H54 (cell line): ENCODE measurements around the gene DDX10.

ENCODE experiments used
- DNase-seq: peaks from one replicate; pipeline ENCODE4 v3.0.0; 2011; ENCODE audit warnings: low spot score, mixed read lengths; ENCODE audit not compliant: insufficient read length
- FAIRE-seq: peaks from 3 replicates; lab custom pipeline; 2011; peaks lifted over from hg19 to GRCh38; lab: Jason Lieb, UNC
- POLR2A ChIP-seq: IDR thresholded peaks from 2 replicates; pipeline ENCODE4 v1.6.1; 2011; ENCODE audit warnings: low read depth, mild to moderate bottlenecking, low read length

The DDX10 gene

DNA sequence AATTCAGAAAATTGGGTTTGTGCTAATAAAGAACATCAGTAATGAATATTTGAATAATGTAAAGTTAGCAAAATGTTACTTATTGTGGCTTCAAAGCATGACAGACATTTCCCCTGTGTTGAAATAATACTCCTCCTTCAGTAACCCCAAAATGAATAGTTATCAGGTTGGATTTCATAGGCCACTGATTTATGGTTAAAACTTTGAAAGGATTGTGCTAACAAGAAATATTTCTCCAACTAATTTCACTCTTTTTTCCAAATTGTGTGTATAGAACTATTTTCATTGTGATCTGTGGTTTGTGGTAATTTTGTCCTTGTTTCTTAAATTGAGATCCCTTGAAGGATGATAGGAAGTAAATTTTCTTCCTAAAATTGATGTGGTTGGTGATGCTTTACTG, 7.9 kb downstream of the DDX10 start:
- no peak for DNase-seq

DNA sequence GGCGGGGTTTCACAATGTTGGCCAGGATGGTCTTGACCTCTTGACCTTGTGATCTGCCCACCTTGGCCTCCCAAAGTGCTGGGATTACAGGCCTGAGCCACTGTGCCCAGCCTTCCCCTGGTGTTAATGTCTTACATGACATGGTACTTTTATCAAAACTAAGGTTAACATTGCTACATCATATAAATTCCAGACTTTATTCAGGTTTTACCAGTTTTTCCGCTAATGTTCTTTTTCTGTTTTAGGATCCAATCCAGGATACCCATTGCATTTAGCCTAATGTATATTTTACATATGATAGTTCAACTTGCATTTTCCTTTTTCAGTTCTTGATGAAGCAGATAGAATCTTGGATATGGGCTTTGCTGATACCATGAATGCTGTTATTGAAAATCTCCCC, 14.2 kb downstream of the DDX10 start:
- DNase-seq (no peak), FAIRE-seq (no peak)
- no peak for TF ChIP-seq POLR2A

More for the DNA sequence above, 7.9 kb downstream of the DDX10 start:
- no peak for FAIRE-seq
- TF ChIP-seq POLR2A, result no peak

DNA sequence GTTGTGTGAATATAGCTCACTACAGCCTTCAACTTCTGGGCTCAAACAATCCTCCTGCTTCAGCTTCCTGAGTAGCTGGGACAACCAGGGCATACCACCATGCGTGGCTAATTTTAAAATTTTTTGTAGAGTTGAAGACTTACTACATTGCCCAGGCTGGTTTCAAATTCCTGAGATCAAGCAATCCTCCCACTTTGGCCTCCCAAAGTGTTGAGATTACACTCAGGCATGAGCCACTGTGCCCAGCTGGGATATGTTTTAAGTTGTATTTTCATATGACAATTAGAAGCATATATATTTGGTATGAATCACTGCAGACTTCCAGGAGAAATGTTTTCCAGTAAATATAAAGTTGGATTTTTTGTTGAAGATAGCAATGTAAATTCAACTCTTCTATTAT, 15.4 kb downstream of the DDX10 start:
- FAIRE-seq, result no peak
- TF ChIP-seq POLR2A, result no peak
- DNase-seq, result no peak

DNA sequence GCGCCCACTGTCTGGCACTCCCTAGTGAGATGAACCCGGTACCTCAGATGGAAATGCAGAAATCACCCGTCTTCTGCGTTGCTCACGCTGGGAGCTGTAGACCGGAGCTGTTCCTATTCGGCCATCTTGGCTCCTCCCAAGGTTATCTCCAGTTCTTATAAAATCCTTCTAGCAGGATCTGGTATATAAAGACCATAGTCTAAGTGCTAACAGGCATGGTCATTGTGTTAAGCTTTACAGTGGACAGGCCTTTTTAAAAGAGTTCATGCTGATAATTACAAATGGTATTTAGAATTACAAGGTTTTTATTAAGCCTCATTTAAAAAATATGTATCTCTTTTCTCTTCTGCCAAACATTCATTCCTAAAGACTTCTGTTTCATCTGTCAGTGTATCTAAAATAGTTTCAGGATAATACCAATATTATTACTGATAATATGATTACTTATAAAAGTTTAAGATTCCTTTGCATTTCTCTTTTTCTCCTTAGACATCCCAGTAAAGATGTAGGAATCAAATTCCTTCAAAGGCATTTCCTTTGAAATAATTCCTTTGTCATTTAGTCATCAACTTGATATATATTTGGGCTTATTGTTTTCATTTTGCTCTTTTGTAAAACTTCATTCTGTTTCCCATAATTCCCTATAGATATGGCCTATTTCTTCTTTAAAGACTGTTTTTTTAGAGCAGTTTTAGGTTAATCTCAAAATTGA, 20.7 kb downstream of the DDX10 start:
- FAIRE-seq, result no peak
- DNase-seq, result no peak
- TF ChIP-seq POLR2A, result no peak

DNA sequence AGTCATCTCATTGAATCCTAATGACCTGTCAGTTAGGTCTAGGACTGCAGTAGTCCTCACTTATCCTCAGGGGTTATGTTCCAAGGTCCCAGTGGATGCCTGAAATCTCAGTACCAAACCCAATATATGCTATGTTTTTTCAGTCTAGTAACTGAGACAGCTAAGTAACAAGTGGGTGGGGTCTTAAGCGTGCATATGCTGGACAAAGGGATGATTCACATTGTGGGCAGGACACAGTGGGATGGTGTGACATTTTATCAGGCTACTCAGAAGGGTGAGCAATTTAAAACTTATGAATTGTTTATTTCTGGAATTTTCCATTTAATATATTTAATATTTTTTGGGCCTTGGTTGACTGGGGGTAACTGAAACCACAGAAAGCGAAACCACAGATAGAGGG, 29.0 kb downstream of the DDX10 start:
- no peak for TF ChIP-seq POLR2A
- no peak for DNase-seq
- peak; percentile 36 for FAIRE-seq

DNA sequence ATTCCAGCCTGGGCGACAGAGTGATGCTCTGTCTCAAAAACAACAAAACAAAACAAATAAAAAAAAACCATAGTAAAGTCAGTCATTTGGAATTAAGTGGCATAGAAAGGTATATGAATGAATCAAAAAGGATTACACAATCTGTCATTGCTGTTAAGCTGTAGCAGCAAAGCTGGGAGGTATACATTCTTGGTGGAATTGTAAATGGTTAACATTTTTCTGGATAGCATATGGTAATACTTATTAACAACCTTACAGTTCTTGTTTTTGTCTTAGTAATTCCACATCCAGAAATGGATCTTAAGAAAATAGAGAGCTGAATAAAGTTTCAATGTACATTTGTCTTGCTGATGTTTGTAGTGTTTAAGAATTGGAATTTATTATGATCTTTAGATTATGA, 30.0 kb downstream of the DDX10 start:
- no peak for TF ChIP-seq POLR2A
- FAIRE-seq (no peak), DNase-seq (no peak)

DNA sequence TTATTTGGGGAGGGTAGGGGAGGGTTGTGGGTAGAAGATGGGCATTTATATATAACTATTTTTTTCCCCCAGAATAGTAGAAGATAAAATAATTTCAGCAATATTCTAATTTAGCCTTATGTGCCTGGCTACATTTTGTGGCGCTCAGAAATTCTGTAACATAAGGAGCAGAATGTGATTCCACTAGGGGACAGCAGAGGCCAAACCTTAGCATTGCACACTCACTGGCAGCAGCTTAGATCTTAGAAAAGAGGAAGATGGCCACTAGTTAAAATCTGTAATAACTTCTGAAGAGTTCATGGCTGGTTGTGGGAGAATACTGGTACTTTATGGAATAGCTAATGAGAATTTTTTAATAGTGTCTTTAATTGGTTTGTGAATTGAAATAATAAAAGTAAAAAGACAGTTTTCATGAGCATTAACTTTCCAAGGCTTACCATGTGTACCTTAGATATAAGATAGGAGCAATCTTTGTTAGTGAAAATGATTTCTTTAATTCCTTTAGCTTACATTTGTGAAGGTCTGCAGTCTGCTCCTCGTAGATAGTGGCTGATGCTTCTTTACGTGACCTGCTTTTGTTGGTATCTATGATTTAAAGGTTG, 33.1 kb downstream of the DDX10 start:
- no peak for TF ChIP-seq POLR2A
- FAIRE-seq (peak; percentile 6), DNase-seq (peak; percentile 5)

DNA sequence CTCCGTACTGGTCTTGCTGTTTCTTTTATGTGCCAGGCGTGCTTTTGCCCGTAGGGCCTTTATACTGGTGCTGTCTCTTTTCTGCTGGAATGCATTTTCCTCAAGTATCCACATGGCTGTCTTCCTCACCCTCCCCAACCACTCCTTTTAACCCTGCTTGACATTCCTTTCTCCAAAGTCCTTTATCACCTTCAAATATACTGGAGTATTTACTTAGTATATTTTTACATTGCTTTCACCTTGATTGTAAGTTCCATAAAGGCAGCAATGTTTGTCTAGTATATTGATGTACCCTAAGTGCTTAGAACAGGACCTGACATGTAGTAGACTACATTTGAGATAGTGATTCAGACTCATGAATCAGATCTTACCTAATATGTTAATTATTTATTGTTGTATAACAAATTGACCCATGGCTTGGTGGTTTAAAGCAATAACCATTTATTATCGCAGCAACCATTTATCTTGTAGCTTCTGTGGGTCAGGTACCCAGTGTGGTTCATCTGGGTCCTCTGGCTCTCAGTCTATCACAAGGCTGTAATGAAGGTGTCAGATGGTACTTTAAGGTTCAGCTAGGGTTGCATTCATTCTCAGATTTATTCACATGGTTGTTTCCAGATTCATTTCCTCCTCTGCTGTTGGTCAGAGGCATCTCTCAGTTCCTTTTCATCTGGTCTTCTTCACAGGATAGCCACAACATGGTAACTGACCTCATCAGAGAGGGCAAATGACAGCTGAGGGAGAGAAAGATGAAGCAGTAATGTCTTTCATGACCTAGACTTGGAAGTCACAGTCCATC, 34.2 kb downstream of the DDX10 start:
- no peak for TF ChIP-seq POLR2A
- FAIRE-seq, result no peak
- DNase-seq, result no peak

DNA sequence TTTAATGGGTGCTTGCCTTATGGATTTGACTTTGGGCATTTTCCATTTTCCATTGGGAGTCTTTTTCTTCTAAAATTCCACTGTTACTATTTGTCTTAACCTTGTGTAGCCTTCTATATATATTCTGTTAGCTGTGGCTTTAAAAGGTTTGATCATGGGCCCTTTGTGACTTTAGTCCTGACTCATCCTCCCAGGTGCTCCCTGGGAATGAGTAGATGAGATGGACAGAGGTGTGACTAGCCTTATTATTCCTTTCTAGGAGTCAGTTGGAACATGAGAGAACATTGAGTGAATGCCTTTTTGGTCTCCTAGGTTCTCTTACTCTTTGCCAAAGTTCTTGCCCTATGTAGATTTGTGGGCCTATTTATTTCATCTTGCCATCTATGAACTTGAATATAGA, 39.0 kb downstream of the DDX10 start:
- FAIRE-seq, result no peak
- DNase-seq, result no peak
- TF ChIP-seq POLR2A, result no peak

DNA sequence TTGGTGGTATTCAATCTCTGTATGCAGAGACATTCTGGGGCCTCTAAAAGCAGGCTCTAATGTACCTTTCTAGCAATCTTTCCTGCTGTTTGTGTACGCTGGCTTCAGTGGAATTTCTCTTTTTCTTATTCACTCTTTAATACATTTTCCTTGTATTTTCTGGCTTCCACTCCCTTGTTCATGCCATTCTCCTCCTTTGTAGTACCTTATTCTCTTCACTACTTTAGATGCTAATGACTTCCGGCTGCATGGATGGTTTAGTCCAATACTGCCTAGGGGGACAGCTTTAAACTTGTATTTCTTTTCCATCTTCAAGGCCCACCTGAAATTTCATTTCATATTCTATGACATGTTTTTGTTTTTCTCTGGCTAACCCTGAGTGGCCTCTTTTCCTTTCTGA, 40.2 kb downstream of the DDX10 start:
- TF ChIP-seq POLR2A, result no peak
- DNase-seq (no peak), FAIRE-seq (no peak)

DNA sequence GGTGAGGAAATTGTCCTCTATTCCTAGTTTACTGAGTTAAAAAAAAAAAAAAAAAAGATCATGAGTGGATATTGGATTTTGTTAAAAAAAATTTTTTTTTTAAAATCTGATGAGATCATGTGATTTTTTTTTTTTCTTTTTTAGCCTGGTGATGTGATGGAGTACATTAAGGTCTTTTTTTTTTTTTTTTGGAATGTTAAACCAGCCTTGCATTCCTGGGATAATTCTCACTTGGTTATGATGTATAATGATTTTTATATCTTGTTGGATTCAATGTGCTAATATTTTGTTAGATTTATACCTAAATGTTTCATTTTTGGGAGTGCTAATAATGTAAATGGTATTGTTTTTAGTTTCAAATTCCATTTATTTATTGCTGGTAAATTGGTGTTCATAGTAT, 43.3 kb downstream of the DDX10 start:
- DNase-seq (no peak), FAIRE-seq (no peak)
- TF ChIP-seq POLR2A, result no peak

DNA sequence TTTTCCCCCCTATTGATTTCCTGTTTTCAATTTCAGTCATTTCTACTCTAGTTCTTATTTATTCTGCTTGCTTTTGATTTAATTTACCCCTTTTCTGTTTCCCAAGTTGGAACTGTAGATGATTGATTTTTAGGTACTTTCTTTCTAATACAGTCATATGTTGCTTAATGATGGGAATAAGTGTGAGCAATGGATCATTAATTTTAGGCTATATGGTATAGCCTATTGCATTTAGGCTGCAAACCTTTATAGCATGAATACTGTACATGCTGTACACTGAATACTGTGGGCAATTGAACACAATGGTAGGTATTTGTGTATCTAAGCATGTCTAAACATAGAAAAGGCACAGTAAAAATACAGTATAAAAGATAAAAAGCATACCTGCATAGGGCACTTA, 44.9 kb downstream of the DDX10 start:
- no peak for DNase-seq
- no peak for TF ChIP-seq POLR2A
- FAIRE-seq, result no peak

DNA sequence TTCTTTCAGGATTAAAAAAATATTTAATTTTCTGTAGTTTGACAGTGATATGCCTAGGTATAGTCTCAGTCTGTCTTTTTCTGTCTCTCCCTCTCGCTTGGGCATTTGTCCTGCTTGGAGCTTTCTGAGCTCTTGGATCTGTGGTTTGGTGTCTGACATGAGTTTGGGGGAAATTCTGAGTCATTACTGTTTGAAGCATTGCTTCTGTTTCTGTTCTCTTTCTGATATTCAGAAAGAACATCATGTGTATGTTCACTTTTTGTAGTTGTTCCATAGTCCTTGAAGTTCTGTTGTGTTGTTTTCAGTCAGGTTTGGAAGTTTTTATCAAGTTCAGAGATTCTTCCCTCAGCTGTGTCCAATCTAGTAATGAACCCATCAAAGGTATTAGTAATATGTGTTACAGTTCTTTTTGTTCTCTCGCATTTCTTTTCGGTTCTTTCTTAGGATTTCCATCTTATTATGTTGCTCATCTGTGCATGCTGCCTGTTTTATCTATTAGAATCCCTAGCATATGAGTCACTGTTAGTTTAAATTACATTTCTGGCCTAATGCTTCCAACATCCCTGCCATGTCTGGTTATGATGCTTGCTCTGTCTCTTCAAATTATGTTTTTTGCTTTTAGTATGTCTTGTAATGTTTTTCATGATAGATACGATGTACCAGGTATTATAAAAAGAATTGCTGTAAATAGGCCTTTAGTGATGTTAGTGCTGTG, 48.4 kb downstream of the DDX10 start:
- DNase-seq, result no peak
- FAIRE-seq, result no peak
- no peak for TF ChIP-seq POLR2A

DNA sequence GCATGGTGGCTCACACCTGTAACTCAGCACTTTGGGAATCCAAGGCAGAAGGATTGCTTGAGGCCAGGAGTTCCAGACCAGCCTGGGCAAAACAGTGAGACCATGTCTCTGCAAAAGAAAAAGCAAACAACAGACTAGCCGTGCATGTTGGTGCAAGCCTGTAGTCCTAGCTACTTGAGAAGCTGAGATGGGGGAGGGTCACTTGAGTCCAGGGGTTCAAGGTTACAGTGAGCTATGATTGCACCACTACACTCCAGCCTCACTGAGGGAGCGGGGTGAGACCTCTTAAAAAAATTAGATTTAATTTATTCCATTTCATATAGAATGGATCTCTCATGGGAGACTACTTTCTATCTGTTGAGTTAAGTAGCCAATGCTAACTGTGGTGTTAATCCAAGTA, 50.4 kb downstream of the DDX10 start:
- TF ChIP-seq POLR2A, result no peak
- FAIRE-seq (no peak), DNase-seq (no peak)

DNA sequence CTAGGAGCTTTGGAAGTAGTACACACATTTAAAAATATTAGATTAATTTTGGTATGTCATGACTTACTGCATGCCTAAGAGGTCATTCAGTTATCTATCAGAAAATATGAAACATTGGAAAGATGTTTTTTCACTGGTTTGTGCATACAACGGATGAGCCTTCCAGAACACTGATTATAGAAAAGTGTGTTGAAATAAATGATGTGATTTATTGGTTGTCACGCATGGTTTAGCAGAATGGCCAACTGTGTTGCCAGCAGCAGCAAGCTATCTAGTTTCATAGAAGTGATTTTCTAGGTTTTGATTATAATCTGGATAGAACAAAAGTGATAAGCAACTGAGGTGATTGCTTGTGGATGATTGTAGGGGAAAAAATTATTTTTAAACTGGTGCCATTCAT, 53.6 kb downstream of the DDX10 start:
- FAIRE-seq (no peak), DNase-seq (no peak)
- no peak for TF ChIP-seq POLR2A
